ENCODE data around the gene ZNF559.
A peak's percentile ranks its signal among the peaks of the same experiment; 100 is the strongest.

Gene ZNF559

GRCh38 chr19:9354651-9355050 is 30.7 kb downstream of the ZNF559 start:
- DNase-seq: peak; percentile 14

DNA sequence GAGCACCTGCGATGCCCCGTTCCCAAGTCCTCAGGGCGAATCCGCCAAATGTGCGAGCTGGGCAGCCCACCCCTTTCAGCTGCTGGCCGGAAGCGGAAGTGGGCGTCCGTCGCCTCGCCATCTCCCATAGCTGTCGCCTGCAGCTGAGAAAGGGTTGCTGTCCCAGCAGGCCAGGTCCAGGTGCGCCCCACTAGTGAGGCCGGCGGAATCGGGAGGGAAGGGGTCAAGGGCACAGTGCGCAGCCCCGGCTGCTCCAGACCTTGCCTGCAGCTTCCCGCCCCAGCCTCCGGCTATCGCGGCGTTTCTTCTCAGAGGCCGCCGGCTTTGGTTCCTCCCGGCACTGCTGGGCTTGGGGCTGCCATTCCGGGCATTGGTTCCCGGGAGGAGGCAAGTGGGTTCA is 38.9 kb downstream of the ZNF559 start, which contains the start of gene ZNF177:
Gene ZNF177 (plus strand): TSS at position 109 of the 400 bp plus-strand sequence. CDS start 15,299 bp downstream, outside the sequence.
- peak; percentile 14 for DNase-seq

- no peak for DNase-seq
These were observed 47.0 kb downstream of the ZNF559 start for GRCh38 chr19:9370738-9371619.

DNA sequence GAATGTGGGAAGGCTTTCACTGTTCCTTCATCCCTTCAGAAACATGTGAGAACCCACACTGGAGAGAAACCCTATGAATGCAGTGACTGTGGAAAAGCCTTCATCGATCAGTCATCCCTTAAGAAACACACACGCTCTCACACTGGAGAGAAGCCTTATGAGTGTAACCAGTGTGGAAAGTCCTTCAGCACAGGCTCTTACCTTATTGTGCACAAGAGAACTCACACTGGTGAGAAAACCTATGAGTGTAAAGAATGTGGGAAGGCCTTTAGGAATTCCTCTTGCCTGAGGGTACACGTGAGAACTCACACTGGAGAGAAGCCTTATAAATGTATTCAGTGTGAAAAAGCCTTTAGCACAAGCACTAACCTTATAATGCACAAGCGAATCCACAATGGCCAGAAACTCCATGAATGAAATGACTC is 57.4 kb downstream of the ZNF559 start:
- DNase-seq: no peak

All from fibroblast of skin of scalp (primary cell).